GM12865 (cell line): Measurements from ENCODE around the gene MXRA7.

ENCODE experiments used
- DNase-seq: peaks from one replicate; pipeline ENCODE4 v3.0.0; 2010; ENCODE audit warnings: low read depth
- H3K4me3 ChIP-seq: 2 replicates; pipeline ENCODE4 v1.5.1; 2011; ENCODE audit warnings: mild to moderate bottlenecking, low read depth, low read length, control low read depth
- CTCF ChIP-seq: IDR thresholded peaks from 2 replicates; pipeline ENCODE4 v1.5.1; 2011; ENCODE audit warnings: low read length, control low read depth, low read depth, inconsistent platforms; ENCODE audit not compliant: insufficient read depth; ENCODE audit errors: missing control alignments

MXRA7 gene

GRCh38 chr17:76710863-76711611 lies at the start of gene MXRA7:
Gene MXRA7 (minus strand): TSS chr17:76710965. CDS start chr17:76710946, 19 bp downstream.
- no peak for TF ChIP-seq CTCF
- peak within 1 kb of the TSS; percentile 34 for H3K4me3 ChIP-seq
- DNase-seq = peak; percentile 39

- no peak for DNase-seq
- no peak for TF ChIP-seq CTCF
- no peak overlapping the region for H3K4me3 ChIP-seq
These were observed 47.8 kb upstream of the MXRA7 start for GRCh38 chr17:76758570-76758969.

- DNase-seq = no peak
- no peak overlapping the region for H3K4me3 ChIP-seq
- no peak for TF ChIP-seq CTCF
These were observed 46.5 kb upstream of the MXRA7 start for GRCh38 chr17:76757256-76757655.

GRCh38 chr17:76755285-76755684 lies 44.5 kb upstream of the MXRA7 start:
- no peak for DNase-seq
- no peak for TF ChIP-seq CTCF
- H3K4me3 ChIP-seq = no peak overlapping the region

- no peak overlapping the region for H3K4me3 ChIP-seq
- TF ChIP-seq CTCF = no peak
- DNase-seq = no peak
These were observed 42.5 kb upstream of the MXRA7 start for GRCh38 chr17:76753061-76753961.

GRCh38 chr17:76752006-76752405 lies 41.2 kb upstream of the MXRA7 start:
- no peak for TF ChIP-seq CTCF
- DNase-seq = no peak
- H3K4me3 ChIP-seq = no peak overlapping the region
